ENCODE results near the gene CNRIP1. TPM values are rescaled to one million over a fixed set of nuclear protein-coding genes. Genes with fewer than 3 reads are reported as not detected.
A peak's percentile ranks its signal among the peaks of the same experiment; 100 is the strongest.

The CNRIP1 gene
- polyA plus RNA-seq, 1 donor (not counting 4 experiments of a cell fraction or from before 2014, with no cell fraction given): 0.04 TPM

DNA sequence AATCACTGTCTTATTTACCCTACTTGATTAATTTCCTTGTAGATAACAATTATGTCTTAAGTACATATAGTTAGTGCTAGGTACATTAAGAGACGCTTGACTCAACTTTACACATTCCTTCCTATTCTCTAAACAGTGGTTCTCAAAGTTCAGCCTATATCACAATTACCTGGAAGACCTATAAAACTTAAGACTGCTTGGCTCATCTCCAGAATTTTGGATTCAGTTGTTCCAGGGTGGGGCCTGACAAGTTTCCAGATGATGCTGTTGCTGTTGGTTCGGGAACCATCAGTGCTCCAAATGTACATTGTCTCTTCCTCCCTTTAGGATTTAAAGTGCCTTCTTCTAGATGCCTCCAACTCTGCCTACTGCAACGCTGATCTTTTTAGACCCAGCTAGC, 71.4 kb downstream of the CNRIP1 start:
- Histone ChIP-seq H2AFZ (ENCODE audit: control insufficient read depth, low read length) (no peak overlapping the region), H3K9me1 (ENCODE audit: control insufficient read depth, extremely low read depth, insufficient read depth, low read length) (peaks cover 2% of the 10 kb centered on the region), H3K4me1 (ENCODE audit: control insufficient read depth, extremely low read depth, insufficient read depth, low read length) (peaks cover 20% of the 10 kb centered on the region), H4K20me1 (ENCODE audit: control insufficient read depth, extremely low read depth, insufficient read depth, low read length) (peaks cover 32% of the 10 kb centered on the region), H3K9me3 (ENCODE audit: control insufficient read depth, low read depth, low read length) (no peaks in the 10 kb centered on the region), H3K4me3 (ENCODE audit: control insufficient read depth in 2 of 3, extremely low read depth in 1 of 3, insufficient read depth in 2 of 3, low read depth in 1 of 3, low read length in 3 of 3) (no peak overlapping the region), H3K27me3 (ENCODE audit: control insufficient read depth, extremely low read depth, insufficient read depth, low read length) (no peaks in the 10 kb centered on the region), H3K79me2 (ENCODE audit: control insufficient read depth, insufficient read depth, low read length) (peaks cover 82% of the 10 kb centered on the region), H3K36me3 (ENCODE audit: control insufficient read depth in 2 of 2, extremely low read depth in 1 of 2, insufficient read depth in 2 of 2, low read length in 2 of 2) (peaks cover 0 to 5% of the 10 kb centered on the region in 2 experiments), H3K27ac (ENCODE audit: control insufficient read depth, insufficient read depth, low read length) (no peak overlapping the region), H3K9ac (ENCODE audit: control insufficient read depth, extremely low read depth, insufficient read depth, low read length) (no peak overlapping the region), H3K4me2 (ENCODE audit: control insufficient read depth, extremely low read depth, insufficient read depth, low read depth, low read length) (peak overlapping the region; percentile 49)
- TF ChIP-seq, protein P1, sequence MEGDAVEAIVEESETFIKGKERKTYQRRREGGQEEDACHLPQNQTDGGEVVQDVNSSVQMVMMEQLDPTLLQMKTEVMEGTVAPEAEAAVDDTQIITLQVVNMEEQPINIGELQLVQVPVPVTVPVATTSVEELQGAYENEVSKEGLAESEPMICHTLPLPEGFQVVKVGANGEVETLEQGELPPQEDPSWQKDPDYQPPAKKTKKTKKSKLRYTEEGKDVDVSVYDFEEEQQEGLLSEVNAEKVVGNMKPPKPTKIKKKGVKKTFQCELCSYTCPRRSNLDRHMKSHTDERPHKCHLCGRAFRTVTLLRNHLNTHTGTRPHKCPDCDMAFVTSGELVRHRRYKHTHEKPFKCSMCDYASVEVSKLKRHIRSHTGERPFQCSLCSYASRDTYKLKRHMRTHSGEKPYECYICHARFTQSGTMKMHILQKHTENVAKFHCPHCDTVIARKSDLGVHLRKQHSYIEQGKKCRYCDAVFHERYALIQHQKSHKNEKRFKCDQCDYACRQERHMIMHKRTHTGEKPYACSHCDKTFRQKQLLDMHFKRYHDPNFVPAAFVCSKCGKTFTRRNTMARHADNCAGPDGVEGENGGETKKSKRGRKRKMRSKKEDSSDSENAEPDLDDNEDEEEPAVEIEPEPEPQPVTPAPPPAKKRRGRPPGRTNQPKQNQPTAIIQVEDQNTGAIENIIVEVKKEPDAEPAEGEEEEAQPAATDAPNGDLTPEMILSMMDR (optimal IDR thresholded peaks at IDR 0.05 in 1 of 3, IDR thresholded peaks at IDR 0.05 in 1 of 3, conservative IDR thresholded peaks at IDR 0.05 in 1 of 3; ENCODE audit: extremely low read depth in 1 of 3, insufficient read depth in 2 of 3, low read length in 3 of 3): no peak
- no peak for TF ChIP-seq EZH2 (IDR thresholded peaks at IDR 0.05; ENCODE audit: low read length)
- dilution Hi-C loops (cut with MboI; ENCODE audit: extremely low pct_ligation_motif_present, low sequenced_read_pairs): no loop called here
- DNase-seq (ENCODE audit: low read depth, low spot score): no peak
- no peak for FAIRE-seq

DNA sequence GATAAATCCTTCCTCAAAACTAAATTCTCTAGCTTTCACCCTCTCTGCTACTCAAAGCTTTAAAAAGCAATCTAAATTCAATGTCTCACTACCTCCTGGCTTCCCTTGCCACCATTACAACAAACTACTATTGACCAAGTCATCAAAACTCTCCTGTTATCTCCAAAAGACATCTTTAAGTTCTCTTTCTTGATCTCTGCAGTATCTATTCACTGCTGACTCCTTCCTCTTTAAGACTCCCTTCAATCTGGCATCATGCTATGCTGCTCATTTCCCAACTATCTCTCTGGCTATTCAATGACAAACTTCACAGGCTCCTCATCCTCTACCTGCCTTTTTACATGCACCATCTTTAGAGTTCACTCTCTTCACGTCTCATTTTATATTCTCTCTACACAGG, 73.4 kb downstream of the CNRIP1 start:
- Histone ChIP-seq H3K9ac (ENCODE audit: control insufficient read depth, extremely low read depth, insufficient read depth, low read length) (no peak overlapping the region), H3K36me3 (ENCODE audit: control insufficient read depth in 2 of 2, extremely low read depth in 1 of 2, insufficient read depth in 2 of 2, low read length in 2 of 2) (peaks cover 0 to 5% of the 10 kb centered on the region in 2 experiments), H3K4me2 (ENCODE audit: control insufficient read depth, extremely low read depth, insufficient read depth, low read depth, low read length) (no peak overlapping the region), H3K79me2 (ENCODE audit: control insufficient read depth, insufficient read depth, low read length) (peaks cover 98% of the 10 kb centered on the region), H3K9me1 (ENCODE audit: control insufficient read depth, extremely low read depth, insufficient read depth, low read length) (peaks cover 2% of the 10 kb centered on the region), H2AFZ (ENCODE audit: control insufficient read depth, low read length) (no peak overlapping the region), H3K4me3 (ENCODE audit: control insufficient read depth in 2 of 3, extremely low read depth in 1 of 3, insufficient read depth in 2 of 3, low read depth in 1 of 3, low read length in 3 of 3) (no peak overlapping the region), H3K27me3 (ENCODE audit: control insufficient read depth, extremely low read depth, insufficient read depth, low read length) (no peaks in the 10 kb centered on the region), H3K27ac (ENCODE audit: control insufficient read depth, insufficient read depth, low read length) (no peak overlapping the region), H3K4me1 (ENCODE audit: control insufficient read depth, extremely low read depth, insufficient read depth, low read length) (peaks cover 20% of the 10 kb centered on the region), H4K20me1 (ENCODE audit: control insufficient read depth, extremely low read depth, insufficient read depth, low read length) (peaks cover 32% of the 10 kb centered on the region), H3K9me3 (ENCODE audit: control insufficient read depth, low read depth, low read length) (no peaks in the 10 kb centered on the region)
- dilution Hi-C loops (cut with MboI; ENCODE audit: extremely low pct_ligation_motif_present, low sequenced_read_pairs): no loop called here
- DNase-seq (ENCODE audit: low read depth, low spot score) (no peak), FAIRE-seq (no peak)
- TF ChIP-seq, protein P1 (optimal IDR thresholded peaks at IDR 0.05 in 1 of 3, IDR thresholded peaks at IDR 0.05 in 1 of 3, conservative IDR thresholded peaks at IDR 0.05 in 1 of 3; ENCODE audit: extremely low read depth in 1 of 3, insufficient read depth in 2 of 3, low read length in 3 of 3): no peak
- TF ChIP-seq EZH2 (IDR thresholded peaks at IDR 0.05; ENCODE audit: low read length): no peak
